K562 (cell line): ENCODE data around the gene LAPTM5. TPM values are rescaled to one million over a fixed set of nuclear protein-coding genes. Genes with fewer than 3 reads are reported as not detected.

Experiments used
- BHLHE40 ChIP-seq: IDR thresholded peaks from 2 replicates; pipeline ENCODE4 v1.6.1; 2011; ENCODE audit warnings: low read length, improper control_type of control experiment
- E2F3 ChIP-seq: fragments of 250-450 bp; sonication (Bioruptor Pico); IDR thresholded peaks from 2 replicates; pipeline ENCODE4 v1.4.0; 2020; ENCODE audit warnings: mild to moderate bottlenecking
- ETS2 ChIP-seq: IDR thresholded peaks from 2 replicates; pipeline ENCODE4 v1.6.1; 2016; ENCODE audit warnings: borderline replicate concordance, missing genetic modification characterization, mild to moderate bottlenecking, moderate library complexity, missing compliant biosample characterization; ENCODE audit not compliant: poor library complexity, severe bottlenecking
- IFI16 ChIP-seq: fragments of 250-450 bp; sonication (Bioruptor Pico); IDR thresholded peaks from 2 replicates; pipeline ENCODE4 v2.1.2; 2022; ENCODE audit warnings: mild to moderate bottlenecking, inconsistent platforms
- NEUROD1 ChIP-seq: fragments of 150-350 bp; IDR thresholded peaks from 2 replicates; pipeline ENCODE4 v1.6.1; 2014; ENCODE audit warnings: borderline replicate concordance, low read length, low read depth; ENCODE audit not compliant: partially characterized antibody
- PHF21A ChIP-seq: fragments of 450-650 bp; IDR thresholded peaks from 2 replicates; pipeline ENCODE4 v1.6.1; 2017; ENCODE audit warnings: low read depth, borderline replicate concordance
- TARDBP ChIP-seq: fragments of 450-650 bp; IDR thresholded peaks from 2 replicates; pipeline ENCODE4 v1.6.1; 2016
- ZNF282 ChIP-seq: sonication (generic); formaldehyde crosslinking; IDR thresholded peaks from 2 replicates; pipeline ENCODE4 v1.8.1; 2023; ENCODE audit warnings: missing genetic modification reagents
- polyA plus RNA-seq, 8 experiments: library from polyadenylated mRNA; depleted of rRNA in 4 of 8; stranded (reverse) in 5 of 8; unstranded in 3 of 8; fragments of >200 nt; fragmentation: Nextera tagmentation in 2 of 8; fragmentation: Illumina TruSeq in 1 of 8; extraction: Ambion mirVana in 2 of 8; extraction: Trizol in 1 of 8; gene quantifications; 2 replicates each; pipeline versions ENCODE4 v1.2.1 to v1.2.3, GENCODE V29; 2011 to 2014; ENCODE audit warnings: inconsistent platforms in 1 of 8, missing spikeins in 1 of 8
- total RNA-seq, 7 experiments: library from RNA; depleted of rRNA in 6 of 7; stranded (reverse); fragments of >200 nt in 6 of 7; fragmentation: Illumina TruSeq in 2 of 7; extraction: Trizol in 2 of 7; gene quantifications; 2 replicates each; pipeline versions ENCODE4 v1.2.1 to v1.2.3, GENCODE V29; 2011 to 2021; ENCODE audit warnings: low replicate concordance in 1 of 7
- TF ChIP-seq, protein P1 (sequence below): IDR thresholded peaks from 2 replicates; pipeline ENCODE4 v1.6.1; 2016; ENCODE audit warnings: missing genetic modification characterization, missing compliant biosample characterization
- TF ChIP-seq, protein P2 (sequence below): fragments of 450-650 bp; IDR thresholded peaks from 2 replicates; pipeline ENCODE4 v1.6.1; 2016; ENCODE audit warnings: antibody characterized with exemption
- TF ChIP-seq, protein P3 (sequence below), 3 experiments: fragments of 200-800 bp in 1 of 3; fragments of 250-450 bp in 1 of 3; fragments of 450-650 bp in 1 of 3; sonication (Bioruptor Pico) in 1 of 3; sonication (Bioruptor generic) in 1 of 3; formaldehyde crosslinking in 1 of 3; IDR thresholded peaks; 2 replicates each; pipeline versions ENCODE4 v1.6.1 to v1.8.0; 2016 to 2022; ENCODE audit warnings: mild to moderate bottlenecking in 2 of 3, missing genetic modification characterization in 2 of 3, missing compliant biosample characterization in 1 of 3, moderate library complexity in 1 of 3
- TF ChIP-seq, protein P4 (sequence below): fragments of 450-650 bp; IDR thresholded peaks from 2 replicates; pipeline ENCODE4 v1.6.1; 2016
- TF ChIP-seq, protein P5 (sequence below): fragments of 250-450 bp; sonication (Bioruptor Pico); IDR thresholded peaks from 2 replicates; pipeline ENCODE4 v1.4.0; 2020

Gene LAPTM5
- total and polyA plus RNA-seq, 9 of the 15 experiments (the other 6 are each of a cell fraction or from before 2014, with no cell fraction given), result 2.4 to 47.3 (median 20.3) TPM

DNA sequence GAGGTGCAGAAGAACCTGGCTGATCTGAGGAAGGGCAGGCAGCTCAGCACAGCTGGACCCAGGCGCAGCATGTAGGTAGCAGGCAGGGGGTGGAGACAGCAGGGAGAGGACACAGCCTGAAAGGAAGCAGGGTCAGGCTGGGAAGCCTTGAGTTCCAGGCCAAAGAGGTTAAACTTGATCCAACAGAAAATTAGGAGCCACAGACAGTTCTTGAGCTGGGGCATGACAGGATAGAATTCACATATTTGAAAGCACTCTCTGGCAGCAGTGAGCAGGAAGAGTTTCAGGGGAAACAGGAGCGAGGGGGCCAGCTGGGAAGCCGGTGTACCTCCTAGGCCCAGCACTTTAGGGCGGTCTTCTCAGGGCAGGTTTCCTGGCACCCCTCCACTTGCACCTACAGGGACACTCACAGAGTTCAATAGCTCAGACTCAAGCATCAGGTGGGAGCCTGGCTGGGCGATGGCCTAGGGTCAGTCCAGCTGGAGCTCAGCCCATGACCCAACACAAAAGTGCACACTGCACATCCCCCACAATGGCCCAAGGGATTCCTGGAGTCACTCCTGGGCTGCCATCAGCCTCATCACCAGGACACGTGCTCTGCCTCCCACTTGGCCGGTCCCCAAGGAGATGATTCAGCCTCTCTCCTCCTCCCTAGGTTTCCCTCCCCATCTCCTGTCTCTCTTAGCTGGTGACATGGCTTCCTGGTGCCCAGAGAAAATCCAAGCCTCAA lies 56.9 kb downstream of the LAPTM5 start (continued):
- TF ChIP-seq, protein P1, sequence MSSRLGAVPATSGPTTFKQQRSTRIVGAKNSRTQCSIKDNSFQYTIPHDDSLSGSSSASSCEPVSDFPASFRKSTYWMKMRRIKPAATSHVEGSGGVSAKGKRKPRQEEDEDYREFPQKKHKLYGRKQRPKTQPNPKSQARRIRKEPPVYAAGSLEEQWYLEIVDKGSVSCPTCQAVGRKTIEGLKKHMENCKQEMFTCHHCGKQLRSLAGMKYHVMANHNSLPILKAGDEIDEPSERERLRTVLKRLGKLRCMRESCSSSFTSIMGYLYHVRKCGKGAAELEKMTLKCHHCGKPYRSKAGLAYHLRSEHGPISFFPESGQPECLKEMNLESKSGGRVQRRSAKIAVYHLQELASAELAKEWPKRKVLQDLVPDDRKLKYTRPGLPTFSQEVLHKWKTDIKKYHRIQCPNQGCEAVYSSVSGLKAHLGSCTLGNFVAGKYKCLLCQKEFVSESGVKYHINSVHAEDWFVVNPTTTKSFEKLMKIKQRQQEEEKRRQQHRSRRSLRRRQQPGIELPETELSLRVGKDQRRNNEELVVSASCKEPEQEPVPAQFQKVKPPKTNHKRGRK (tag), result no peak
- TF ChIP-seq, protein P2, sequence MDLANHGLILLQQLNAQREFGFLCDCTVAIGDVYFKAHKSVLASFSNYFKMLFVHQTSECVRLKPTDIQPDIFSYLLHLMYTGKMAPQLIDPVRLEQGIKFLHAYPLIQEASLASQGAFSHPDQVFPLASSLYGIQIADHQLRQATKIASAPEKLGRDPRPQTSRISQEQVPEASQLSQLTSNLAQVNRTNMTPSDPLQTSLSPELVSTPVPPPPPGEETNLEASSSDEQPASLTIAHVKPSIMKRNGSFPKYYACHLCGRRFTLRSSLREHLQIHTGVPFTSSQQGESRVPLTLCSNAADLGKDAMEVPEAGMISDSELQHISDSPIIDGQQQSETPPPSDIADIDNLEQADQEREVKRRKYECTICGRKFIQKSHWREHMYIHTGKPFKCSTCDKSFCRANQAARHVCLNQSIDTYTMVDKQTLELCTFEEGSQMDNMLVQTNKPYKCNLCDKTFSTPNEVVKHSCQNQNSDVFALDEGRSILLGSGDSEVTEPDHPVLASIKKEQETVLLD, result no peak
- TF ChIP-seq E2F3 (CRISPR knock-in tag) (no peak), IFI16 (no peak), ZNF282 (no peak), ETS2 (tag) (no peak), TARDBP (no peak), NEUROD1 (no peak), BHLHE40 (peak; percentile 94), PHF21A (no peak)
- TF ChIP-seq, protein P3, sequence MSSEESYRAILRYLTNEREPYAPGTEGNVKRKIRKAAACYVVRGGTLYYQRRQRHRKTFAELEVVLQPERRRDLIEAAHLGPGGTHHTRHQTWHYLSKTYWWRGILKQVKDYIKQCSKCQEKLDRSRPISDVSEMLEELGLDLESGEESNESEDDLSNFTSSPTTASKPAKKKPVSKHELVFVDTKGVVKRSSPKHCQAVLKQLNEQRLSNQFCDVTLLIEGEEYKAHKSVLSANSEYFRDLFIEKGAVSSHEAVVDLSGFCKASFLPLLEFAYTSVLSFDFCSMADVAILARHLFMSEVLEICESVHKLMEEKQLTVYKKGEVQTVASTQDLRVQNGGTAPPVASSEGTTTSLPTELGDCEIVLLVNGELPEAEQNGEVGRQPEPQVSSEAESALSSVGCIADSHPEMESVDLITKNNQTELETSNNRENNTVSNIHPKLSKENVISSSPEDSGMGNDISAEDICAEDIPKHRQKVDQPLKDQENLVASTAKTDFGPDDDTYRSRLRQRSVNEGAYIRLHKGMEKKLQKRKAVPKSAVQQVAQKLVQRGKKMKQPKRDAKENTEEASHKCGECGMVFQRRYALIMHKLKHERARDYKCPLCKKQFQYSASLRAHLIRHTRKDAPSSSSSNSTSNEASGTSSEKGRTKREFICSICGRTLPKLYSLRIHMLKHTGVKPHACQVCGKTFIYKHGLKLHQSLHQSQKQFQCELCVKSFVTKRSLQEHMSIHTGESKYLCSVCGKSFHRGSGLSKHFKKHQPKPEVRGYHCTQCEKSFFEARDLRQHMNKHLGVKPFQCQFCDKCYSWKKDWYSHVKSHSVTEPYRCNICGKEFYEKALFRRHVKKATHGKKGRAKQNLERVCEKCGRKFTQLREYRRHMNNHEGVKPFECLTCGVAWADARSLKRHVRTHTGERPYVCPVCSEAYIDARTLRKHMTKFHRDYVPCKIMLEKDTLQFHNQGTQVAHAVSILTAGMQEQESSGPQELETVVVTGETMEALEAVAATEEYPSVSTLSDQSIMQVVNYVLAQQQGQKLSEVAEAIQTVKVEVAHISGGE (CRISPR knock-in tag; IDR thresholded peaks at IDR 0.05), result no peak
- TF ChIP-seq, protein P4, sequence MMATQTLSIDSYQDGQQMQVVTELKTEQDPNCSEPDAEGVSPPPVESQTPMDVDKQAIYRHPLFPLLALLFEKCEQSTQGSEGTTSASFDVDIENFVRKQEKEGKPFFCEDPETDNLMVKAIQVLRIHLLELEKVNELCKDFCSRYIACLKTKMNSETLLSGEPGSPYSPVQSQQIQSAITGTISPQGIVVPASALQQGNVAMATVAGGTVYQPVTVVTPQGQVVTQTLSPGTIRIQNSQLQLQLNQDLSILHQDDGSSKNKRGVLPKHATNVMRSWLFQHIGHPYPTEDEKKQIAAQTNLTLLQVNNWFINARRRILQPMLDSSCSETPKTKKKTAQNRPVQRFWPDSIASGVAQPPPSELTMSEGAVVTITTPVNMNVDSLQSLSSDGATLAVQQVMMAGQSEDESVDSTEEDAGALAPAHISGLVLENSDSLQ, result 0 out of 2 replicates have a peak, but pooled peaks have one; percentile 16
- TF ChIP-seq, protein P5, sequence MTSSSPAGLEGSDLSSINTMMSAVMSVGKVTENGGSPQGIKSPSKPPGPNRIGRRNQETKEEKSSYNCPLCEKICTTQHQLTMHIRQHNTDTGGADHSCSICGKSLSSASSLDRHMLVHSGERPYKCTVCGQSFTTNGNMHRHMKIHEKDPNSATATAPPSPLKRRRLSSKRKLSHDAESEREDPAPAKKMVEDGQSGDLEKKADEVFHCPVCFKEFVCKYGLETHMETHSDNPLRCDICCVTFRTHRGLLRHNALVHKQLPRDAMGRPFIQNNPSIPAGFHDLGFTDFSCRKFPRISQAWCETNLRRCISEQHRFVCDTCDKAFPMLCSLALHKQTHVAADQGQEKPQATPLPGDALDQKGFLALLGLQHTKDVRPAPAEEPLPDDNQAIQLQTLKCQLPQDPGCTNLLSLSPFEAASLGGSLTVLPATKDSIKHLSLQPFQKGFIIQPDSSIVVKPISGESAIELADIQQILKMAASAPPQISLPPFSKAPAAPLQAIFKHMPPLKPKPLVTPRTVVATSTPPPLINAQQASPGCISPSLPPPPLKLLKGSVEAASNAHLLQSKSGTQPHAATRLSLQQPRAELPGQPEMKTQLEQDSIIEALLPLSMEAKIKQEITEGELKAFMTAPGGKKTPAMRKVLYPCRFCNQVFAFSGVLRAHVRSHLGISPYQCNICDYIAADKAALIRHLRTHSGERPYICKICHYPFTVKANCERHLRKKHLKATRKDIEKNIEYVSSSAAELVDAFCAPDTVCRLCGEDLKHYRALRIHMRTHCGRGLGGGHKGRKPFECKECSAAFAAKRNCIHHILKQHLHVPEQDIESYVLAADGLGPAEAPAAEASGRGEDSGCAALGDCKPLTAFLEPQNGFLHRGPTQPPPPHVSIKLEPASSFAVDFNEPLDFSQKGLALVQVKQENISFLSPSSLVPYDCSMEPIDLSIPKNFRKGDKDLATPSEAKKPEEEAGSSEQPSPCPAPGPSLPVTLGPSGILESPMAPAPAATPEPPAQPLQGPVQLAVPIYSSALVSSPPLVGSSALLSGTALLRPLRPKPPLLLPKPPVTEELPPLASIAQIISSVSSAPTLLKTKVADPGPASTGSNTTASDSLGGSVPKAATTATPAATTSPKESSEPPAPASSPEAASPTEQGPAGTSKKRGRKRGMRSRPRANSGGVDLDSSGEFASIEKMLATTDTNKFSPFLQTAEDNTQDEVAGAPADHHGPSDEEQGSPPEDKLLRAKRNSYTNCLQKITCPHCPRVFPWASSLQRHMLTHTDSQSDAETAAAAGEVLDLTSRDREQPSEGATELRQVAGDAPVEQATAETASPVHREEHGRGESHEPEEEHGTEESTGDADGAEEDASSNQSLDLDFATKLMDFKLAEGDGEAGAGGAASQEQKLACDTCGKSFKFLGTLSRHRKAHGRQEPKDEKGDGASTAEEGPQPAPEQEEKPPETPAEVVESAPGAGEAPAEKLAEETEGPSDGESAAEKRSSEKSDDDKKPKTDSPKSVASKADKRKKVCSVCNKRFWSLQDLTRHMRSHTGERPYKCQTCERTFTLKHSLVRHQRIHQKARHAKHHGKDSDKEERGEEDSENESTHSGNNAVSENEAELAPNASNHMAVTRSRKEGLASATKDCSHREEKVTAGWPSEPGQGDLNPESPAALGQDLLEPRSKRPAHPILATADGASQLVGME (CRISPR knock-in tag), result 0 out of 2 replicates have a peak, but pooled peaks have one; percentile 66
